HG03520 (cell line): ENCODE measurements around the gene PPFIBP1.
"Not testable (repeated sequence)": the region's sequence is repeated elsewhere in the genome, so short reads cannot be mapped to it uniquely, and the experiment has no call there.

Experiments used
- ATAC-seq: cut with Tn5 transposase; IDR thresholded peaks from one replicate; pipeline ENCODE4 v1.9.1; 2021; ENCODE audit warnings: mild to moderate bottlenecking, moderate library complexity; ENCODE audit not compliant: unreplicated experiment

The PPFIBP1 gene

GRCh38 chr12:27622436-27623195, 98.6 kb downstream of the PPFIBP1 start:
- no peak for ATAC-seq

DNA sequence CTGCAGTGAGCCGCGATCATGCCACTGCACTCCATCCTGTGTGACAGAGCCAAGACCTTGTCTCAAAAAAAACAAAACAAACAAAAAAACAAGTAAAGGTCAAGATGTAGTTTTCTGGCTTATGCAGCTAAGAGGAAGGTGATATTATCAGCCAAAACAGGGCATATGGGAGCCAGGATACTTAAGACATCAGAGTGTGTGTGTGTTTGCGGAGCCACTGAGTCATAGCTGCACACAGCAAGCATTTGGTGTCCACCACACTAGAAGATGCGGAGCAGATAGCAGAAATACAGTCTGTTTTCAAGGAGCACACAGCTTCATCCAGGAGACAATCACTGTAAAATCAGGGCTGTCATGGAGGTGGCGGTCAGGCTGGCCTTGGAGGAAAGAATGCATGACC, 99.6 kb downstream of the PPFIBP1 start:
- ATAC-seq = no peak

DNA sequence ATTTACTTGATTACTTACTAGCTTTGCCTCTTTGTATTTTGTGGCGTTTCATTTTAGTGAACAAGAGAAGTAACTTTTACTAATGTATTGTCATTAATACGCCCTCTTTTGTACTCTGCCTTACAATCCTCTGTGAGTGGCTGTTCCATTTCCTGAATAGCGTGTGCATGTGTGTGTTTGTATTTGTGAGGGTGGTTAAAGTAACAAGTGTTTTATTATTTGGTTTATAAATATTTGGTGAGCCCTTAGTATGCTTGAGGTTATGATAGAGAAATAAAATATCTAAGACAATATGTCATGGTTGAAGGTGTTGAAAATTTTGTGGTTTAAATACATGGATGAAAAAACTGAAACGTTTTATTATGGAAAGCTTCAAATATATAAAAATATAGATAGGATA, 100.6 kb downstream of the PPFIBP1 start:
- ATAC-seq = no peak

DNA sequence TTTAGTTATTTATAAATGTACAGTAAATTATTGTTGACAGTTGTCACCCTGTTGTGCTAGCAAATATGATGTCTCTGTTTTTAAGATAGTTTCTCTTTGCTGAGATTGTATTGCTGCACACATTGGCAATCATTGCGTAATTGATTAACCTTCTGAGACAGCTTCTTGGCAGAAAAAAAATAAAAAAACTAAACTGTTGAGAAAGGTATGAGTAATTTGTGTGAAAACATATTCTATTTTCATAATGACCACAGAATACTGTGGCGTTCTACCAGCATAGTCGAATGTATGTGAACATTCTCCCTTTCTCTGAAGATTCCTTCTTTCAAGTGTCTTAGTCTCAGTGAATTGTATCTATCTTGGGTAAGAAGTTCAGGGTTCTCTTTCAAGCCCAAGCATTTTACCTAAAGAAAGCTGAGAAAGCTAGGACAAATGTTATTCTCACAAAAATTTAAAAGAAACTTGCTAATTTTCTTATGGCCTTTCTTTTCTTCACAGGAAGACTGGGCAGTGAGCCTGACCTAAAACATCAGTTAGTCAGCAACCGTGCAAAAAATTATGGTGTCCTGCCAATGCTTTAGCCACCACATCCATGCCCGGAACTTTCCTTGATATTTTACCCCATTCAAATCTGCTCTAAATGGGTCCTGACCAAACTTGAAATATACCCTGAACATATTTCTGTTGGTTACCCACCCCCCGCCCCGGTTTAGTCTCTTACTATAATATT, 103.3 kb downstream of the PPFIBP1 start:
- ATAC-seq = no peak

GRCh38 chr12:27627853-27628469, 104.0 kb downstream of the PPFIBP1 start:
- ATAC-seq = not testable (repeated sequence)

DNA sequence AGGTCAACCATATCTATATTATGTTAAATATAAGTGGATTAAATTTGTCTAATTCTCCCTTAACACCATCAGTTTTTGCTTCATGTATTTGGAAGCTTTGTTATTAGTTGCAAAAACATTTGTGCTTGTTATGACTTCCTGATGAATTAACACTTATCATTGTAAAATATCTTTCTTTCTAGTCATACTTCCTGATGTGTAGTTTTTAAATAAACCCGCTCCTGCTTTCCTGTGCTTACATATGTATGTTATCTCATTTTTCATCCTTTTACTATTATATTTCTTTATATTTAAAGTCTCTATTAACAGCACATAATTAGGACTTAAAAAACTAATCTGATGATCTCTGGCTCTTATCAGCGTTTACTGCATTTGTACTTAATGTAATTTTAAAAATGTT, 106.2 kb downstream of the PPFIBP1 start:
- ATAC-seq = not testable (repeated sequence)

- ATAC-seq = no peak
Measured at GRCh38 chr12:27631365-27631764, 107.4 kb downstream of the PPFIBP1 start.

DNA sequence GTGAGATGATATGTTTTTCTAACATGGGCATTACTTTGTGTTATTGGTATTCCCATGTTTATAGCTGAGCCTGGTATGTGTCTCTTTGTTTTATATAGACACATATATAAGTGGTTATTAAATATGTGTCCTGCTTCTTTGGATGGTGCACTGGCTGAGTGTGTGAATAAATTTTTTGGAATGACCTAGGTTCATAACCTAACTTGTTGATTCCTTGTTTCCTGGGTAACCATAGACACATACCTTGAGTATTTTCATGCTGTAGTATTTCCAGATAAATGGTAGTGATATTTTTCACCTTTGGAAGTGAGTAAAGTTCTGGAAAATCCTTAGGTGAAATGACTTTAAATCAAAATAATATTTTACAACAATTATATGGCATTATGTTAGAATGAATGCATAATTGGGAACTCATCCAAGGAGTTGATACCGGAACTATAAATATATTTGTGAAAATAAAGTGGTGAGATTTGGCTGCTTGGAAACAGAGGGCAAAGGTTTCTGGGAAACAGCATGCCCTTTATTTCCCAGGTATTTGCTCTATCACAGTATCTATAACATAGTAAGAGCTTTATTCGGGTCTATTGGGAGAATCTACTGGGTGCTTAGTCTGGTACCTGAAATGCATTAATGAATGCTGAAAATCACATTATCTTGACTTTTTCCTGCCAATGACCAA, 107.9 kb downstream of the PPFIBP1 start:
- no peak for ATAC-seq

GRCh38 chr12:27635349-27635972, 111.5 kb downstream of the PPFIBP1 start:
- ATAC-seq = no peak

GRCh38 chr12:27636569-27636968, 112.6 kb downstream of the PPFIBP1 start:
- not testable (repeated sequence) for ATAC-seq

DNA sequence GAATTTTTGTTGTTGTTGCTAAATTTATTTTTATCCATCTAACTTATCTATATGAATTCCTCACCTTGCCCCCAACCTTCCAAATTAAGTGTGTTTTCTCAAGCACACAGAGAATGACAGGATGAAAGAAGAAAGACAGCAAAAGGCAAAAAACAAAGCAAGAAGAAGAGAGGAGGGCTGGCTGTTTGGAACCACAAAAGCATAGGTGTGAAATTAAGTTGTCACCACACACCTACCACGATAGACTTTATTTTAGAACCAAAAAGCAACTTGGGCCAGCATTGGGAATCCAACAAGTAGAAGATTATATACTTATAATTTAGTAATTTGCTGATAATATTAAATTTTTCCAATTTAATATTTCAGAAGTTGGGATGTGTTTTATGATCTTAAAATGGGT, 113.5 kb downstream of the PPFIBP1 start:
- no peak for ATAC-seq

DNA sequence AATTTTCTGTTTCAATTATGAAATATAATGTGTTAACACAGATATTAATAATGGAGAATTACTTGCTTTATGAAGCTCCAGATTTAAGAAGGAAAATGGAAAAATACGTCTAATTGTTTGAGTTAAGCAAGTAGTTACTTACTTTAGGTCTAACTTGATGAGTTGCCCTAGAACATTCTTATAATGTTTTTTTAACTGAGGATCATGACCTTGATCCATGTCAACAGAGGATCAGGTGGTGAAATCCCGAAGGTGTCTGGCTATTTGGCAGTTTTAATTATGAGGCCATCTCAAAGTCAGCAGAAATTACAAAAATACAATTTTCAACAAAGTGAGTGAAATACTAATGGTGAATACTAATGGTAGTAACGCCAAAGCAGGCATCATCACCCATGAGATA, 115.3 kb downstream of the PPFIBP1 start:
- no peak for ATAC-seq

GRCh38 chr12:27640566-27641200, 116.7 kb downstream of the PPFIBP1 start:
- ATAC-seq = not testable (repeated sequence)

- ATAC-seq = not testable (repeated sequence)
Measured at GRCh38 chr12:27642361-27642760, 118.4 kb downstream of the PPFIBP1 start.

GRCh38 chr12:27642892-27643291, 118.9 kb downstream of the PPFIBP1 start:
- not testable (repeated sequence) for ATAC-seq

GRCh38 chr12:27644158-27644845, 120.3 kb downstream of the PPFIBP1 start:
- ATAC-seq = no peak

- no peak for ATAC-seq
Measured at GRCh38 chr12:27645671-27646070, 121.7 kb downstream of the PPFIBP1 start.

- ATAC-seq = no peak
Measured at GRCh38 chr12:27646149-27646548, 122.1 kb downstream of the PPFIBP1 start.

DNA sequence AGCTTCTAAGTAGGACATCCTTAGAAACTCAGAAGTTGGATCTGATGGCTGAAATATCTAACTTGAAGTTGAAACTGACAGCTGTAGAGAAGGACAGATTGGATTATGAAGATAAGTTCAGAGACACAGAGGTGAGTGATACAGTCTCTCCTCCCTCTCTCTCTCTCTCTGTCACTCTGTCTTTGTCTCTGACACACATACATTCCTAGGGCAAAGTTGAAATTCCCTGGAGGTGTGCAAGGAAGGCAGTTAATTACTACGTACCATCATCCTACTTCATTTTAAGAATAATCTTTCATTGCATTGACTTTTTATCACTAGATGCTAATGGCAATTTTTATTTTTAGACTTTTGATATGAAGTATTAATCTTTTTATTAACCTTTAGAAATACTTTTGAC, 126.0 kb downstream of the PPFIBP1 start:
- no peak for ATAC-seq

GRCh38 chr12:27651201-27651600, 127.2 kb downstream of the PPFIBP1 start:
- no peak for ATAC-seq
